Astrocyte (in vitro differentiated cells and primary cell): ENCODE data around the gene NAV2.

ENCODE experiments used
- CTCF ChIP-seq: IDR thresholded peaks from 2 replicates; pipeline ENCODE4 v1.5.1; 2011; ENCODE audit warnings: low read depth, mild to moderate bottlenecking, inconsistent platforms, low read length, moderate library complexity; ENCODE audit not compliant: insufficient read depth
- EZH2 ChIP-seq: IDR thresholded peaks from 2 replicates; pipeline ENCODE4 v1.6.1; 2012; ENCODE audit warnings: mild to moderate bottlenecking, low read length, inconsistent platforms; ENCODE audit not compliant: insufficient read depth

GRCh38 chr11:19966927-19967326 is 254.3 kb downstream of the NAV2 start:
- no peak for TF ChIP-seq EZH2
- TF ChIP-seq CTCF, result no peak
